Suppressor macrophage treated with lipopolysaccharide for 4 hours (primary cell): ENCODE data around the gene RGS12.

Experiments used
- DNase-seq: peaks from one replicate; pipeline ENCODE4 v3.0.0-alpha.2; 2020

RGS12 gene

GRCh38 chr4:3334316-3334715 is 41.5 kb downstream of the RGS12 start:
- no peak for DNase-seq

GRCh38 chr4:3335385-3335784 is 42.6 kb downstream of the RGS12 start:
- no peak for DNase-seq

- DNase-seq, result no peak
Observed at GRCh38 chr4:3335982-3336381, 43.2 kb downstream of the RGS12 start.

- DNase-seq, result no peak
Observed at GRCh38 chr4:3336382-3337356, 43.8 kb downstream of the RGS12 start.

- no peak for DNase-seq
Observed at GRCh38 chr4:3337357-3337732, 44.5 kb downstream of the RGS12 start.

- DNase-seq, result no peak
Observed at GRCh38 chr4:3337811-3338210, 45.0 kb downstream of the RGS12 start.

- no peak for DNase-seq
Observed at GRCh38 chr4:3338321-3338838, 45.6 kb downstream of the RGS12 start.

- no peak for DNase-seq
Observed at GRCh38 chr4:3338976-3339531, 46.2 kb downstream of the RGS12 start.

- DNase-seq, result no peak
Observed at GRCh38 chr4:3339577-3339976, 46.8 kb downstream of the RGS12 start.

- no peak for DNase-seq
Observed at GRCh38 chr4:3340038-3340699, 47.3 kb downstream of the RGS12 start.

GRCh38 chr4:3340700-3341083 is 47.9 kb downstream of the RGS12 start:
- DNase-seq, result no peak

GRCh38 chr4:3341760-3342159 is 48.9 kb downstream of the RGS12 start:
- DNase-seq, result no peak

- peak; percentile 71 for DNase-seq
Observed at GRCh38 chr4:3342182-3342854, 49.5 kb downstream of the RGS12 start.
